Nephron progenitor cell (in vitro differentiated cells): ENCODE measurements around the gene PAPPA.

Source experiments
- DNase-seq: peaks from one replicate; pipeline ENCODE4 v3.0.0; 2021
- H3K27ac Mint-ChIP-seq: 2 replicates; pipeline ENCODE4 v1.8.0; 2021; ENCODE audit warnings: mild to moderate bottlenecking, moderate library complexity, mixed read lengths
- H3K27me3 Mint-ChIP-seq: 2 replicates; pipeline ENCODE4 v1.8.0; 2021; ENCODE audit warnings: mild to moderate bottlenecking, low read depth, mixed read lengths; ENCODE audit not compliant: poor library complexity
- H3K36me3 Mint-ChIP-seq: 2 replicates; pipeline ENCODE4 v1.8.0; 2021; ENCODE audit warnings: low read depth, mixed read lengths
- H3K4me1 Mint-ChIP-seq: 2 replicates; pipeline ENCODE4 v1.8.0; 2021; ENCODE audit warnings: mixed read lengths
- H3K4me3 Mint-ChIP-seq: 2 replicates; pipeline ENCODE4 v1.8.0; 2021; ENCODE audit warnings: mild to moderate bottlenecking, moderate library complexity, mixed read lengths
- H3K9me3 Mint-ChIP-seq: 2 replicates; pipeline ENCODE4 v1.8.0; 2021; ENCODE audit warnings: mild to moderate bottlenecking, moderate library complexity, mixed read lengths
- CTCF ChIP-seq: fragments of 200-600 bp; sonication (generic); IDR thresholded peaks from 2 replicates; pipeline ENCODE4 v1.5.0; 2021; ENCODE audit warnings: antibody characterized with exemption

PAPPA gene

GRCh38 chr9:116213693-116214047, 60.1 kb downstream of the PAPPA start:
- H3K4me1 Mint-ChIP-seq, result peaks cover 22% of the 10 kb centered on the region
- peak overlapping the region; percentile 79 for H3K27ac Mint-ChIP-seq
- peaks cover 12% of the 10 kb centered on the region for H3K27me3 Mint-ChIP-seq
- H3K36me3 Mint-ChIP-seq, result peaks cover 11% of the 10 kb centered on the region
- no peak for DNase-seq
- TF ChIP-seq CTCF, result no peak
- no peaks in the 10 kb centered on the region for H3K9me3 Mint-ChIP-seq
- H3K4me3 Mint-ChIP-seq, result no peak overlapping the region

DNA sequence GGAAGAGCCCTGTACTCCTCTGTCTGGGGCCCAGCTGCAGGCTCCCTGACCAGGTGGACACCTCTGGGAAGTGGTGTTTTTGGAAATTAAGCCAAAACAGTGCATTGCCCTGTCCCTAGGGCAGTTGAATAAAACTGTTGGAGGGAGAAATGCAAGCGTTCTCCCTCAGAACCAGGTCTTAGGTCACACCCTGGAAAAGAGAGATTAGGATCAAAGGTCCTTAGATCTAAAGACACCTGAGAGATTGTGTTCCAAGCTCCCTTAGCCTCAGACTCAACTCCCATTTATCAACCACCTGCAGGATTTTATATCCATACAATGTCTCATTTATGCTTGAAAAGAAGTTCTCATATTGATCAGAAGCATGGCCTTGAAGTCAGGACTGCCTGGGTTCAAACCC, 64.8 kb downstream of the PAPPA start:
- H3K27ac Mint-ChIP-seq, result no peak overlapping the region
- no peak for DNase-seq
- H3K4me1 Mint-ChIP-seq, result peaks cover 24% of the 10 kb centered on the region
- no peak for TF ChIP-seq CTCF
- peaks cover 12% of the 10 kb centered on the region for H3K36me3 Mint-ChIP-seq
- H3K9me3 Mint-ChIP-seq, result no peaks in the 10 kb centered on the region
- no peak overlapping the region for H3K4me3 Mint-ChIP-seq
- H3K27me3 Mint-ChIP-seq, result peaks cover 8% of the 10 kb centered on the region

GRCh38 chr9:116219686-116220085, 66.1 kb downstream of the PAPPA start:
- H3K9me3 Mint-ChIP-seq, result no peaks in the 10 kb centered on the region
- peaks cover 12% of the 10 kb centered on the region for H3K36me3 Mint-ChIP-seq
- no peak overlapping the region for H3K27ac Mint-ChIP-seq
- TF ChIP-seq CTCF, result no peak
- no peak overlapping the region for H3K4me3 Mint-ChIP-seq
- H3K4me1 Mint-ChIP-seq, result peaks cover 26% of the 10 kb centered on the region
- peak; percentile 12 for DNase-seq
- H3K27me3 Mint-ChIP-seq, result peaks cover 8% of the 10 kb centered on the region

GRCh38 chr9:116223926-116224325, 70.3 kb downstream of the PAPPA start:
- Mint-ChIP-seq H3K36me3 (peaks cover 12% of the 10 kb centered on the region), H3K9me3 (no peaks in the 10 kb centered on the region), H3K4me3 (peak overlapping the region; percentile 17), H3K27me3 (peaks cover 3% of the 10 kb centered on the region), H3K27ac (peak overlapping the region; percentile 6), H3K4me1 (peaks cover 31% of the 10 kb centered on the region)
- no peak for TF ChIP-seq CTCF
- no peak for DNase-seq

DNA sequence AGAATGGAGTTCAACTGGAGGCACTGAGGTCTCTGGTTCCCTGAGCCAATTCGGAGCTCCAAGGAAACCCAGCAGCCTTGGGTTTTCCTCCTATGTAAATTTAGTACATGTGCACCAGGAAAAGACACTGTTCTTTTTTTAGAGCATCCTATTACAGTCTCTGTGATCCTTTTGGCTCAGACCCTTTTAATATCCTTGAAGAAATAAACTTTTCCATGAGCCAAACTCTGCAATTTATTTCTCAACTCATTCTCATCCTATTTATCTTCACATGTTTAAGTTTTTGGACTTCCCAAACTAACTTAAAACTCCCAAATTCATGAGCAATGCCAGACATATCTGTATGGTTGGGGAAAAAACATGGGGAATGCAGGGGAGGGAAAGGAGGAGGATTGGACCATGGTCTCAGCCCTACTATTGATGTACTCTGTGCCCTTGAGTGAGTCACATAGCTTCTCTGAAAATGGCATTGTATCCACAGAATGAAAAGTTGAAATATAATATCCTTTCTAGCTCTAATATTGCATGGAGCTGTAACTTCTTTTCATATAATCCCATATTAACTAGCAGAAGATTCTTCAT, 76.6 kb downstream of the PAPPA start:
- TF ChIP-seq CTCF, result no peak
- Mint-ChIP-seq H3K27ac (no peak overlapping the region), H3K4me3 (no peak overlapping the region), H3K9me3 (no peaks in the 10 kb centered on the region), H3K4me1 (peaks cover 14% of the 10 kb centered on the region), H3K36me3 (peaks cover 10% of the 10 kb centered on the region), H3K27me3 (peaks cover 10% of the 10 kb centered on the region)
- DNase-seq, result no peak

DNA sequence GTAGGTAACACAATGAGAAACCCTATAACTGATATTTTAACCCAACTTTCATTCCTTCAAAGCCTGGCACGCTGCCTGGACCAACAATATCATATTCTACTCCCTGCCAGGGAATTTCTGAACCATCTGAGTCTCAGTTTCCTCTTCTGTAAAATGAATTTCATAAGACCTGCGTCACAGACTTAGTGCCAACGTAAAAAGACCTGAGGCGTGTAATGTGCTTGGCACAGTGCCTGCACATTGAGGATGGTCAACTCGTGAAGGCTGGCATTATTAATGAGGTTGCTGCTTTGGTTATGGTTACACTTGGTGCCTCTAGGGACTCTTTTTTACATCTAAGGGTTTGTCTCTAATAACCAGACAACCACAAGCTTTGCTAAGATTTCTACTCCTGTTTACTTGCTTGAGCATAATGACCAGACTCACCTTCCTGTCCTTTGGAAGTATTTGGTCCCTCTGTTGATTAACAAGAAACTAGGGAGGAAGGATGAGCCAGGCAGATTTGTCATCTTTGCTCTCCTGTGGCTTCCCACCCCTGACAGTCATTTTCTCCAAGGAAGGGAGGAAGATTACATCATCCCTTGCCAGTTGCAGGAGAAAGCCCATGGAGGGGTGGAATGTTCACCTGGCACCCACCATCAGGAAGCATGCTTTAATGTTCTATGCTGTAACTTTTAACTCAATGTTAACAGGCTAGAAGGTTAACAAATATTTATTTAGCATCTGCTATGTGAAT, 79.0 kb downstream of the PAPPA start:
- Mint-ChIP-seq H3K36me3 (peaks cover 15% of the 10 kb centered on the region), H3K27ac (no peak overlapping the region), H3K4me1 (peaks cover 14% of the 10 kb centered on the region), H3K4me3 (no peak overlapping the region), H3K27me3 (peaks cover 10% of the 10 kb centered on the region), H3K9me3 (no peaks in the 10 kb centered on the region)
- no peak for DNase-seq
- TF ChIP-seq CTCF, result no peak
